GM10266 (cell line): Measurements from ENCODE around the gene NHS.
"Not testable (repeated sequence)": the region's sequence is repeated elsewhere in the genome, so short reads cannot be mapped to it uniquely, and the experiment has no call there.

Experiments used
- DNase-seq: peaks from one replicate; pipeline ENCODE4 v3.0.0; 2012; ENCODE audit errors: extremely low spot score
- CTCF ChIP-seq: IDR thresholded peaks from 2 replicates; pipeline ENCODE4 v1.5.1; 2012; ENCODE audit warnings: mild to moderate bottlenecking, low read depth; ENCODE audit not compliant: control insufficient read depth, insufficient read depth; ENCODE audit errors: missing control alignments

Gene NHS

GRCh38 chrX:17500145-17500579 lies 125.2 kb downstream of the NHS start:
- TF ChIP-seq CTCF, result no peak
- no peak for DNase-seq

- TF ChIP-seq CTCF, result no peak
- DNase-seq, result no peak
Observed at GRCh38 chrX:17501746-17502145, 126.7 kb downstream of the NHS start.

GRCh38 chrX:17506352-17506751 lies 131.4 kb downstream of the NHS start:
- DNase-seq, result not testable (repeated sequence)

GRCh38 chrX:17511556-17511955 lies 136.6 kb downstream of the NHS start:
- no peak for DNase-seq

GRCh38 chrX:17519358-17519757 lies 144.4 kb downstream of the NHS start:
- DNase-seq, result no peak
- no peak for TF ChIP-seq CTCF

More at GRCh38 chrX:17511556-17511955, 136.6 kb downstream of the NHS start:
- TF ChIP-seq CTCF, result no peak

- TF ChIP-seq CTCF, result no peak
- no peak for DNase-seq
Observed at GRCh38 chrX:17520016-17520615, 145.1 kb downstream of the NHS start.

- TF ChIP-seq CTCF, result no peak
- no peak for DNase-seq
Observed at GRCh38 chrX:17521871-17522693, 147.1 kb downstream of the NHS start.

GRCh38 chrX:17525266-17525665 lies 150.3 kb downstream of the NHS start:
- DNase-seq, result no peak
- TF ChIP-seq CTCF, result no peak
